Gastrocnemius medialis (tissue), 4 donors: Measurements from ENCODE around the gene CAV2. TPM values are rescaled to one million over a fixed set of nuclear protein-coding genes. Genes with fewer than 3 reads are reported as not detected.

Source experiments
- ATAC-seq, 2 donors: fragments of 150-250 bp; one replicate each; pipeline ENCODE4 v1.9.1; 2016
- DNase-seq, 2 donors: peaks; one replicate each; pipeline ENCODE4 v3.0.0-alpha.2; 2019
- H3K27ac ChIP-seq, 4 donors: fragments of 200-600 bp; sonication (generic); 1 replicate in 1 of 4; 2 replicates in 3 of 4; pipeline ENCODE4 v1.5.1; 2016 to 2018; ENCODE audit warnings: mild to moderate bottlenecking in 2 of 4, moderate library complexity in 1 of 4
- H3K27me3 ChIP-seq, 3 donors: fragments of 200-600 bp; sonication (generic) in 2 of 3; 1 replicate in 1 of 3; 2 replicates in 2 of 3; pipeline versions ENCODE4 v1.5.1 to v1.6.0; 2016 to 2019; ENCODE audit warnings: mild to moderate bottlenecking in 1 of 3, moderate library complexity in 1 of 3
- H3K36me3 ChIP-seq, 2 donors: fragments of 200-600 bp; sonication (generic) in 1 of 2; one replicate each; pipeline ENCODE4 v1.5.1; 2017 to 2018
- H3K4me1 ChIP-seq, 2 donors: fragments of 200-600 bp; sonication (generic) in 1 of 2; one replicate each; pipeline ENCODE4 v1.5.1; 2016 to 2017; ENCODE audit warnings: mild to moderate bottlenecking in 2 of 2
- H3K4me3 ChIP-seq, 4 donors: fragments of 200-600 bp; sonication (generic) in 3 of 4; 1 replicate in 1 of 4; 2 replicates in 3 of 4; pipeline ENCODE4 v1.5.1; 2016 to 2019; ENCODE audit warnings: mild to moderate bottlenecking in 2 of 4
- H3K9me3 ChIP-seq, 3 donors: fragments of 200-600 bp; sonication (generic) in 2 of 3; 1 replicate in 1 of 3; 2 replicates in 2 of 3; pipeline ENCODE4 v1.5.1; 2016 to 2019
- CTCF ChIP-seq, 5 experiments: fragments of 450-650 bp in 3 of 5; fragments of 200-600 bp in 2 of 5; sonication (generic) in 2 of 5; IDR thresholded peaks in 4 of 5; conservative IDR thresholded peaks in 1 of 5; 1 replicate in 4 of 5; 2 replicates in 1 of 5; pipeline ENCODE4 v1.5.1; 2016 to 2019; ENCODE audit warnings: antibody characterized with exemption in 5 of 5, mild to moderate bottlenecking in 3 of 5, moderate library complexity in 3 of 5
- POLR2A ChIP-seq, 2 donors: fragments of 450-650 bp; IDR thresholded peaks; one replicate each; pipeline ENCODE4 v1.6.1; 2017; ENCODE audit warnings: antibody characterized with exemption in 2 of 2, mild to moderate bottlenecking in 2 of 2, moderate library complexity in 2 of 2
- in situ Hi-C, 4 donors: fragments of 200-750 bp; cut with MboI; loops; one replicate each; pipeline versions ENCODE4 v1.15.0 to v1.8.0; 2017; ENCODE audit warnings: low sequenced_read_pairs in 4 of 4
- intact Hi-C: fragments of 100-400 bp; cut with DNase I; formaldehyde crosslinking; loops from one replicate; pipeline ENCODE4 v1.15.1; 2023; ENCODE audit warnings: low total_unique reads
- total RNA-seq, 4 donors: library from RNA; depleted of rRNA; stranded (reverse); fragments of >200 nt; gene quantifications; one replicate each; pipeline versions ENCODE4 v1.1.0 to v1.2.3, GENCODE V29; 2016

Gene CAV2
- total RNA-seq, 4 donors from 2014 or later, result 12.7 to 26.2 (median 14.9) TPM

- H3K4me1 ChIP-seq, result no peaks in the 10 kb centered on the region
- TF ChIP-seq POLR2A (IDR thresholded peaks at IDR 0.05), result no peak
- TF ChIP-seq CTCF (IDR thresholded peaks at IDR 0.05 in 4 of 5, conservative IDR thresholded peaks at IDR 0.05 in 1 of 5), result no peak
- H3K27ac ChIP-seq, result no peak overlapping the region
- intact Hi-C loops (no loop called here), in situ Hi-C loops (no loop called here)
- DNase-seq, result no peak
- H3K36me3 ChIP-seq, result no peaks in the 10 kb centered on the region
- H3K27me3 ChIP-seq, result no peaks in the 10 kb centered on the region
- H3K4me3 ChIP-seq, result no peak overlapping the region
- H3K9me3 ChIP-seq, result no peaks in the 10 kb centered on the region
- ATAC-seq, result no peak
Measured at GRCh38 chr7:116517626-116518025, 18.1 kb downstream of the CAV2 start.

- no peak overlapping the region for H3K4me3 ChIP-seq
- intact Hi-C loops (no loop called here), in situ Hi-C loops (no loop called here)
- no peaks in the 10 kb centered on the region for H3K9me3 ChIP-seq
- TF ChIP-seq POLR2A (IDR thresholded peaks at IDR 0.05) (no peak), CTCF (IDR thresholded peaks at IDR 0.05 in 4 of 5, conservative IDR thresholded peaks at IDR 0.05 in 1 of 5) (no peak)
- no peaks in the 10 kb centered on the region for H3K36me3 ChIP-seq
- H3K27ac ChIP-seq, result no peak overlapping the region
- ATAC-seq (no peak), DNase-seq (no peak)
- H3K27me3 ChIP-seq, result no peaks in the 10 kb centered on the region
- H3K4me1 ChIP-seq, result no peaks in the 10 kb centered on the region
Measured at GRCh38 chr7:116518961-116519360, 19.4 kb downstream of the CAV2 start.

- TF ChIP-seq POLR2A (IDR thresholded peaks at IDR 0.05), result no peak
- TF ChIP-seq CTCF (IDR thresholded peaks at IDR 0.05 in 4 of 5, conservative IDR thresholded peaks at IDR 0.05 in 1 of 5), result no peak
- intact Hi-C loops (no loop called here), in situ Hi-C loops (loop anchor here in 3 of 4 donors (10.0 kb wide), 2 partner anchors 64 to 256 kb away; no protein-coding TSS in a partner anchor)
- Histone ChIP-seq H3K27me3 (no peaks in the 10 kb centered on the region), H3K9me3 (no peaks in the 10 kb centered on the region), H3K36me3 (no peaks in the 10 kb centered on the region), H3K27ac (peak overlapping the region in 1 of 4 donors; percentile 83), H3K4me1 (peaks cover 0 to 8% of the 10 kb centered on the region in 2 donors), H3K4me3 (no peak overlapping the region)
- ATAC-seq (no peak), DNase-seq (no peak)
Measured at GRCh38 chr7:116521046-116521664, 21.6 kb downstream of the CAV2 start.

- intact Hi-C loops, result no loop called here
- no peak for TF ChIP-seq CTCF (IDR thresholded peaks at IDR 0.05 in 4 of 5, conservative IDR thresholded peaks at IDR 0.05 in 1 of 5)
- no peak for TF ChIP-seq POLR2A (IDR thresholded peaks at IDR 0.05)
- in situ Hi-C loops, result loop anchor here in 3 of 4 donors (10.0 kb wide), 2 partner anchors 63 to 257 kb away; no protein-coding TSS in a partner anchor
- H3K36me3 ChIP-seq, result no peaks in the 10 kb centered on the region
- no peaks in the 10 kb centered on the region for H3K27me3 ChIP-seq
- peak overlapping the region; percentile 40 to 83 (median 72) for H3K27ac ChIP-seq
- H3K4me1 ChIP-seq, result peaks cover 0 to 14% of the 10 kb centered on the region in 2 donors
- H3K4me3 ChIP-seq, result no peak overlapping the region
- ATAC-seq (no peak), DNase-seq (no peak)
- no peaks in the 10 kb centered on the region for H3K9me3 ChIP-seq
Measured at GRCh38 chr7:116522247-116522646, 22.7 kb downstream of the CAV2 start.
